ENCODE results near the gene TMEM212. TPM values are rescaled to one million over a fixed set of nuclear protein-coding genes. Genes with fewer than 3 reads are reported as not detected.

The TMEM212 gene
- polyA plus RNA-seq, 4 donors = 0.09 to 0.21 (median 0.10) TPM; not detected in 1

GRCh38 chr3:171832989-171833388 is 10.2 kb upstream of the TMEM212 start:
- no peak for DNase-seq (ENCODE audit: low read depth in 4 of 4, low spot score in 3 of 4)

- DNase-seq (ENCODE audit: low read depth in 4 of 4, low spot score in 3 of 4) = no peak
Observed at GRCh38 chr3:171833789-171834460, 9.2 kb upstream of the TMEM212 start.

GRCh38 chr3:171834461-171834801 is 8.7 kb upstream of the TMEM212 start:
- DNase-seq (ENCODE audit: low read depth in 4 of 4, low spot score in 3 of 4) = no peak

- DNase-seq (ENCODE audit: low read depth in 4 of 4, low spot score in 3 of 4) = no peak
Observed at GRCh38 chr3:171835116-171835515, 8.0 kb upstream of the TMEM212 start.

- DNase-seq (ENCODE audit: low read depth in 4 of 4, low spot score in 3 of 4) = no peak
Observed at GRCh38 chr3:171835613-171836012, 7.5 kb upstream of the TMEM212 start.

- DNase-seq (ENCODE audit: low read depth in 4 of 4, low spot score in 3 of 4) = no peak
Observed at GRCh38 chr3:171836855-171837254, 6.3 kb upstream of the TMEM212 start.

- no peak for DNase-seq (ENCODE audit: low read depth in 4 of 4, low spot score in 3 of 4)
Observed at GRCh38 chr3:171837698-171838097, 5.5 kb upstream of the TMEM212 start.

- DNase-seq (ENCODE audit: low read depth in 4 of 4, low spot score in 3 of 4) = peak in 2 of 4 donors; percentile 37 to 46
Observed at GRCh38 chr3:171838218-171838720, 4.9 kb upstream of the TMEM212 start.

- DNase-seq (ENCODE audit: low read depth in 4 of 4, low spot score in 3 of 4) = no peak
Observed at GRCh38 chr3:171839270-171839669, 3.9 kb upstream of the TMEM212 start.

- no peak for DNase-seq (ENCODE audit: low read depth in 4 of 4, low spot score in 3 of 4)
Observed at GRCh38 chr3:171840445-171840810, 2.7 kb upstream of the TMEM212 start.

GRCh38 chr3:171840811-171841619 is 2.1 kb upstream of the TMEM212 start:
- DNase-seq (ENCODE audit: low read depth in 4 of 4, low spot score in 3 of 4) = no peak

GRCh38 chr3:171841620-171842000 is 1.5 kb upstream of the TMEM212 start:
- DNase-seq (ENCODE audit: low read depth in 4 of 4, low spot score in 3 of 4) = no peak

- DNase-seq (ENCODE audit: low read depth in 4 of 4, low spot score in 3 of 4) = no peak
Observed at GRCh38 chr3:171844873-171845272, 1.7 kb downstream of the TMEM212 start.

GRCh38 chr3:171845481-171846284 is 2.5 kb downstream of the TMEM212 start:
- no peak for DNase-seq (ENCODE audit: low read depth in 4 of 4, low spot score in 3 of 4)

GRCh38 chr3:171846597-171846996 is 3.4 kb downstream of the TMEM212 start:
- DNase-seq (ENCODE audit: low read depth in 4 of 4, low spot score in 3 of 4) = no peak

GRCh38 chr3:171847133-171847532 is 4.0 kb downstream of the TMEM212 start:
- DNase-seq (ENCODE audit: low read depth in 4 of 4, low spot score in 3 of 4) = no peak

- no peak for DNase-seq (ENCODE audit: low read depth in 4 of 4, low spot score in 3 of 4)
Observed at GRCh38 chr3:171847595-171848259, 4.6 kb downstream of the TMEM212 start.

GRCh38 chr3:171849617-171850319 is 6.6 kb downstream of the TMEM212 start:
- no peak for DNase-seq (ENCODE audit: low read depth in 4 of 4, low spot score in 3 of 4)

GRCh38 chr3:171850320-171850959 is 7.3 kb downstream of the TMEM212 start:
- no peak for DNase-seq (ENCODE audit: low read depth in 4 of 4, low spot score in 3 of 4)
